ENCODE measurements around the gene SASH3.

Gene SASH3

DNA sequence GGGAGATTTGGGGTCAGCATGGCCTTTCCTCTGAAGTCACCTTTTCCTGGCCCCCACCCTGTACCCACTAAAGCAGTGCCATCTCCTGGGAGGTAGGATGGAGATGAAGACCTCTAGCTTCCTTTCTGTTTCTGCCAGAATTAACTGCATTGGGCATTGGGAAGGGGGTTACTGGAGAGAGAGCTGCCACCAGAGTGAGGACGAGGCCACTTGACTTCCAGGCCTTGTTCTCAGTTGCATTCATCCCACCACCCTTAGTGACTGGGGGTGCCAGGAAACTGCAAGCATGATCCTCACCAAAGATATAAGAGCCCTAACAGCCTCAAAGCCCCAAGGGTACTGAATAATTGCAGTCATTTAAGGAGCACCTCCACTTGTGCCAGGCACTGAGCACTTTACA is 15.8 kb downstream of the SASH3 start:
- TF ChIP-seq, protein P1, sequence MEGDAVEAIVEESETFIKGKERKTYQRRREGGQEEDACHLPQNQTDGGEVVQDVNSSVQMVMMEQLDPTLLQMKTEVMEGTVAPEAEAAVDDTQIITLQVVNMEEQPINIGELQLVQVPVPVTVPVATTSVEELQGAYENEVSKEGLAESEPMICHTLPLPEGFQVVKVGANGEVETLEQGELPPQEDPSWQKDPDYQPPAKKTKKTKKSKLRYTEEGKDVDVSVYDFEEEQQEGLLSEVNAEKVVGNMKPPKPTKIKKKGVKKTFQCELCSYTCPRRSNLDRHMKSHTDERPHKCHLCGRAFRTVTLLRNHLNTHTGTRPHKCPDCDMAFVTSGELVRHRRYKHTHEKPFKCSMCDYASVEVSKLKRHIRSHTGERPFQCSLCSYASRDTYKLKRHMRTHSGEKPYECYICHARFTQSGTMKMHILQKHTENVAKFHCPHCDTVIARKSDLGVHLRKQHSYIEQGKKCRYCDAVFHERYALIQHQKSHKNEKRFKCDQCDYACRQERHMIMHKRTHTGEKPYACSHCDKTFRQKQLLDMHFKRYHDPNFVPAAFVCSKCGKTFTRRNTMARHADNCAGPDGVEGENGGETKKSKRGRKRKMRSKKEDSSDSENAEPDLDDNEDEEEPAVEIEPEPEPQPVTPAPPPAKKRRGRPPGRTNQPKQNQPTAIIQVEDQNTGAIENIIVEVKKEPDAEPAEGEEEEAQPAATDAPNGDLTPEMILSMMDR (IDR thresholded peaks at IDR 0.05): no peak

DNA sequence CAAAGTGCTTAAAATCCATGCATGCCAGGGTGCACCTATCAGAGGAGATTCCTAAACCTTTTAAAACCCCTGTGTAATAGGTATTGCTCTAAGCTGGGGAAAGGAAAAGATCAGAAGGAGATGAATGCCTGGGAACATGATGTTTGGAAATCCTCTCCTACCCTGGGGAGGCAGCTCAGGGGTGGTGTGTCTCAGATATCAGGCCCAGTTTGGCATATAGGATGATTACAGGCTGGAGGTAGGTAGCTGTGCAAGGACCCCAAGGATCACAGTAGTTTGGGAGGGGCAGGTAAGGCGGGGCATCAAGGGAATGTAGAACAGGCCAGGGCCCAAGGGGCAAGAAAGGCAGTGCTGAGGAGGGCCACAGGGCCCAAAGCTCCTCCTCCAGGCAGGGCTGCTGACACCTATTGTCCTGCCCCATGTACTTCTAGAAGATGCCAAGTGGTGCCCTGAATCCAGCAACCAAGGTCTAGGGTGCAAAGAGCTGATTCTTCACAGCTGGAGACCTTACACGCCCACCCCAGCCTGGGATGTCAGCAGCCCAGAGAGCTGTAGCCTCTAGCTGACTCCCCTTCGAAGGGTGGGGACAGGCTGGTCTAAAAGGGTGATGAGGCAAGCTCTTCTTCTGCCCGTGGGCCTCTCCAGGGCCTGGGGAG is 17.6 kb downstream of the SASH3 start:
- TF ChIP-seq, protein P1 (IDR thresholded peaks at IDR 0.05): no peak

DNA sequence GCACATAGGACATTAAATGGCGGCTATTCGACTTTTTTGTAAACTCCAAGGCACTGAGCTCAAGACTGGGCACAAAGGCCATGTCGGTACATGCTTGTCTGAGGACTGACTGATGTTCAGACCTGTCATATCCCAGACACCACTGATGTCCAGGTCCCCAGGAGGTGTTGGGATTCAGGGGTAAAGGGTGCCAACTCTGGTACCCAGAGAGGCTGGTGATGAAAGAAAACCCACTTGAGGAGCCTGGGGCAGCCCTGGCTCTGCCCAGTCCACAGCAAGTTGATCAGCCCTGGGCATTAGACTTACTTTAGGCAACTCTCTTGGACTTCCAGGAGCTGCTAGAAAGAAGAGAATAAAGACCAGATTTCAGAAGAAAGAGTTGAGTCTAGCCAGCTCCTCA is 18.7 kb downstream of the SASH3 start:
- TF ChIP-seq, protein P1 (IDR thresholded peaks at IDR 0.05): no peak

GRCh38 chrX:129798888-129799287 is 19.1 kb downstream of the SASH3 start:
- TF ChIP-seq, protein P1 (IDR thresholded peaks at IDR 0.05): no peak

GRCh38 chrX:129800186-129800585 is 20.4 kb downstream of the SASH3 start:
- TF ChIP-seq, protein P1 (IDR thresholded peaks at IDR 0.05): no peak

DNA sequence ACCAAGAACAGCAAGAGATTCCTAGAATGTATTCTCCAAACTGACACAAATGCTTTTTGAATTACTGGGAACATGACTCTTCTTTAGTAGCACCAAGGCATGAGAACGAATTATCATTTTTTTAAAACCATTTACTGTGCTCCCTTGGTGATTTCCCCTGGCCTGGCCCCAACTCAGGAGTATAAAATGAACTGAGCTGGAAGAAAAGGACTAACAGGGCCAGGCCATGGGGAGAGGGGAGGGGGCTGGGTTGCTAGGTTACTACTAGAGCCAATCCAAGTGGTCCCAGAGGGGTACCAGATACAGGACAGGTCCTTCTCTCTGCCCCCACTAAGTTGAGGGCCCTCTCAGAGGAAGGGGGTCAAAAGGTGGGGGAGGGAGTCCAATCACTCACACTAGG is 23.1 kb downstream of the SASH3 start:
- TF ChIP-seq, protein P1 (IDR thresholded peaks at IDR 0.05): no peak

- TF ChIP-seq, protein P1 (IDR thresholded peaks at IDR 0.05): no peak
These were observed 25.1 kb downstream of the SASH3 start for GRCh38 chrX:129804806-129805205.
